Prostate gland (tissue), 2 donors: Measurements from ENCODE around the gene MIOX.

ENCODE experiments used
- POLR2A ChIP-seq: fragments of 450-650 bp; IDR thresholded peaks from one replicate; pipeline ENCODE4 v1.6.1; 2016; ENCODE audit warnings: antibody characterized with exemption, mild to moderate bottlenecking
- TF ChIP-seq, protein P1 (sequence below), 4 experiments: fragments of 200-600 bp in 2 of 4; fragments of 450-650 bp in 2 of 4; sonication (generic) in 2 of 4; IDR thresholded peaks; 1 replicate in 3 of 4; 2 replicates in 1 of 4; pipeline ENCODE4 v1.5.1; 2016 to 2019; ENCODE audit warnings: antibody characterized with exemption in 4 of 4, mild to moderate bottlenecking in 2 of 4, moderate library complexity in 2 of 4

DNA sequence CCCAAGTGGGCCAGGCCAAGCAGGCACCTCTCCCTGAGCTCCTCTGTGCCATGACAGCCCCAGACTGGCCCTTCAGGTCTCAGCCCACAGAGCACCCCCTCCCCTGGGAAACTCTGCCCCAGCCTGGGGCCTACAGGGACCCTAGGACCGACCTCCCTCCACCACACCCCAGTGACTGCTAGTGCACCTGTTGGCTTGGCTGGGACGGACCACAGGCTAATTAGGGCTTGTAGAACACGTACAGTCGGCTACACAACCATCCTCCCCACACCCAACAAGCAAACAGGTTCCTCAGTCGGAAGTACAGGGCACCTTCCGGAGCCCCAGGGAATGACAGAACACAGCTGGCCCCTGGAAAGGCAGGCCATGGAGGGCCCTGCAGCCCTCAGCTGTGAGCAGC, 16.2 kb upstream of the MIOX start:
- TF ChIP-seq, protein P1, sequence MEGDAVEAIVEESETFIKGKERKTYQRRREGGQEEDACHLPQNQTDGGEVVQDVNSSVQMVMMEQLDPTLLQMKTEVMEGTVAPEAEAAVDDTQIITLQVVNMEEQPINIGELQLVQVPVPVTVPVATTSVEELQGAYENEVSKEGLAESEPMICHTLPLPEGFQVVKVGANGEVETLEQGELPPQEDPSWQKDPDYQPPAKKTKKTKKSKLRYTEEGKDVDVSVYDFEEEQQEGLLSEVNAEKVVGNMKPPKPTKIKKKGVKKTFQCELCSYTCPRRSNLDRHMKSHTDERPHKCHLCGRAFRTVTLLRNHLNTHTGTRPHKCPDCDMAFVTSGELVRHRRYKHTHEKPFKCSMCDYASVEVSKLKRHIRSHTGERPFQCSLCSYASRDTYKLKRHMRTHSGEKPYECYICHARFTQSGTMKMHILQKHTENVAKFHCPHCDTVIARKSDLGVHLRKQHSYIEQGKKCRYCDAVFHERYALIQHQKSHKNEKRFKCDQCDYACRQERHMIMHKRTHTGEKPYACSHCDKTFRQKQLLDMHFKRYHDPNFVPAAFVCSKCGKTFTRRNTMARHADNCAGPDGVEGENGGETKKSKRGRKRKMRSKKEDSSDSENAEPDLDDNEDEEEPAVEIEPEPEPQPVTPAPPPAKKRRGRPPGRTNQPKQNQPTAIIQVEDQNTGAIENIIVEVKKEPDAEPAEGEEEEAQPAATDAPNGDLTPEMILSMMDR (IDR thresholded peaks at IDR 0.05) = no peak
- TF ChIP-seq POLR2A = no peak
